Umbilical cord (tissue), 2 donors: ENCODE data around the gene TMEM156. TPM values are rescaled to one million over a fixed set of nuclear protein-coding genes. Genes with fewer than 3 reads are reported as not detected.
"Not testable (repeated sequence)": the region's sequence is repeated elsewhere in the genome, so short reads cannot be mapped to it uniquely, and the experiment has no call there.

ENCODE experiments used
- DNase-seq: peaks from one replicate; pipeline ENCODE4 v3.0.0-alpha.2; 2015; ENCODE audit warnings: low spot score
- total RNA-seq: library from RNA; depleted of rRNA; stranded (reverse); fragments of >200 nt; gene quantifications from one replicate; pipeline ENCODE4 v1.2.3, GENCODE V29; 2014; ENCODE audit warnings: low replicate concordance; ENCODE audit not compliant: insufficient read depth

Gene TMEM156
- total RNA-seq, 1 donor from 2014 or later = 1.2 TPM

- peak; percentile 63 for DNase-seq
These were observed 73.6 kb downstream of the TMEM156 start for GRCh38 chr4:38958453-38959190.

GRCh38 chr4:38957893-38958292, 74.3 kb downstream of the TMEM156 start:
- DNase-seq = no peak

GRCh38 chr4:38957261-38957815, 74.9 kb downstream of the TMEM156 start:
- DNase-seq = no peak

GRCh38 chr4:38955957-38956356, 76.3 kb downstream of the TMEM156 start:
- DNase-seq = no peak

- no peak for DNase-seq
These were observed 77.5 kb downstream of the TMEM156 start for GRCh38 chr4:38954727-38955126.

GRCh38 chr4:38952017-38952416, 80.2 kb downstream of the TMEM156 start:
- no peak for DNase-seq

GRCh38 chr4:38951598-38951997, 80.6 kb downstream of the TMEM156 start:
- DNase-seq = no peak

GRCh38 chr4:38950734-38951133, 81.5 kb downstream of the TMEM156 start:
- no peak for DNase-seq

- peak; percentile 57 for DNase-seq
These were observed 82.0 kb downstream of the TMEM156 start for GRCh38 chr4:38950159-38950558.

GRCh38 chr4:38949411-38950051, 82.7 kb downstream of the TMEM156 start:
- no peak for DNase-seq

- peak; percentile 75 for DNase-seq
These were observed 83.7 kb downstream of the TMEM156 start for GRCh38 chr4:38948551-38948950.

GRCh38 chr4:38946919-38947318, 85.3 kb downstream of the TMEM156 start:
- DNase-seq = no peak

GRCh38 chr4:38944440-38944839, 87.8 kb downstream of the TMEM156 start:
- no peak for DNase-seq

GRCh38 chr4:38943343-38943742, 88.9 kb downstream of the TMEM156 start:
- DNase-seq = no peak

GRCh38 chr4:38941906-38942305, 90.3 kb downstream of the TMEM156 start:
- not testable (repeated sequence) for DNase-seq

- DNase-seq = no peak
These were observed 91.7 kb downstream of the TMEM156 start for GRCh38 chr4:38940476-38940875.

- no peak for DNase-seq
These were observed 93.0 kb downstream of the TMEM156 start for GRCh38 chr4:38939165-38939564.

- DNase-seq = no peak
These were observed 96.7 kb downstream of the TMEM156 start for GRCh38 chr4:38935391-38936073.

GRCh38 chr4:38931125-38931524, 101.1 kb downstream of the TMEM156 start:
- DNase-seq = no peak

- DNase-seq = no peak
These were observed 101.5 kb downstream of the TMEM156 start for GRCh38 chr4:38930707-38931106.

- no peak for DNase-seq
These were observed 102.0 kb downstream of the TMEM156 start for GRCh38 chr4:38930204-38930603.

- no peak for DNase-seq
These were observed 103.2 kb downstream of the TMEM156 start for GRCh38 chr4:38928974-38929373.
